SK-N-MC (cell line): ENCODE data around the gene TTC17.

Experiments
- EZH2 ChIP-seq: fragments of 200-600 bp; sonication (generic); IDR thresholded peaks from one replicate; pipeline ENCODE4 v1.6.1; 2017; ENCODE audit warnings: antibody characterized with exemption
- FOXP2 ChIP-seq: optimal IDR thresholded peaks from 2 replicates; pipeline ENCODE3; 2011; ENCODE audit warnings: mild to moderate bottlenecking, moderate library complexity; ENCODE audit not compliant: insufficient read depth; ENCODE audit errors: extremely low read length, control extremely low read depth
- POLR2AphosphoS5 ChIP-seq: IDR thresholded peaks from 2 replicates; pipeline ENCODE4 v1.6.1; 2012; ENCODE audit warnings: mild to moderate bottlenecking, low read depth, low read length, borderline replicate concordance

GRCh38 chr11:43381802-43382201 lies 23.1 kb downstream of the TTC17 start:
- no peak for TF ChIP-seq EZH2
- TF ChIP-seq POLR2AphosphoS5: no peak
- TF ChIP-seq FOXP2: no peak
